ENCODE results near the gene KCNJ10.

Gene KCNJ10

GRCh38 chr1:160080381-160081100 lies 10.6 kb upstream of the KCNJ10 start:
- TF ChIP-seq POLR2AphosphoS5 (IDR thresholded peaks at IDR 0.05; ENCODE audit: low read depth, low read length) (no peak), POLR2A (IDR thresholded peaks at IDR 0.05; ENCODE audit: low read depth, low read length) (no peak), TAF1 (IDR thresholded peaks at IDR 0.05; ENCODE audit: borderline replicate concordance, low read depth, low read length) (no peak)
- FAIRE-seq: no peak
- DNase-seq (ENCODE audit: insufficient read length): no peak

DNA sequence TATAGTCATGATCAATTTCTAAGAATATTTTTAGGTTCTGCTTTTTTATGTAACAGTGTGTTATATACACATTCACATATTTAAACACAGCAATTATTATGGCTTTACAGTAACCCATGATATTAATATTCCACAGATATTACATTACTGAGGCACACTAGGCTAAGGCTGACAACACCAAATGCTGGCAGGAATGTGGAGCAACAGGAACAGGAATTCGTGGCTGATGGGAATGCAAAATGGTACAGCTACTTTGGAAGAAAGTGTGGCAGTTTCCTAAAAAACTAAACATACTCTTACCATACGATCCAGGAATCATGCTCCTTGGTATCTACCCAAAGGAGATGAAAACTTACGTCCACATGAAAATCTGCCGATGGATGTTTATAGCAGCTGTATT lies 9.5 kb upstream of the KCNJ10 start:
- DNase-seq (ENCODE audit: insufficient read length) (no peak), FAIRE-seq (no peak)
- TF ChIP-seq POLR2AphosphoS5 (IDR thresholded peaks at IDR 0.05; ENCODE audit: low read depth, low read length): no peak
- TF ChIP-seq POLR2A (IDR thresholded peaks at IDR 0.05; ENCODE audit: low read depth, low read length): no peak
- TF ChIP-seq TAF1 (IDR thresholded peaks at IDR 0.05; ENCODE audit: borderline replicate concordance, low read depth, low read length): no peak

- TF ChIP-seq POLR2A (IDR thresholded peaks at IDR 0.05; ENCODE audit: low read depth, low read length) (no peak), TAF1 (IDR thresholded peaks at IDR 0.05; ENCODE audit: borderline replicate concordance, low read depth, low read length) (no peak), POLR2AphosphoS5 (IDR thresholded peaks at IDR 0.05; ENCODE audit: low read depth, low read length) (no peak)
- FAIRE-seq: no peak
- DNase-seq (ENCODE audit: insufficient read length): peak; percentile 56
Observed at GRCh38 chr1:160078512-160079195, 8.7 kb upstream of the KCNJ10 start.

- FAIRE-seq: no peak
- no peak for TF ChIP-seq POLR2AphosphoS5 (IDR thresholded peaks at IDR 0.05; ENCODE audit: low read depth, low read length)
- no peak for TF ChIP-seq TAF1 (IDR thresholded peaks at IDR 0.05; ENCODE audit: borderline replicate concordance, low read depth, low read length)
- TF ChIP-seq POLR2A (IDR thresholded peaks at IDR 0.05; ENCODE audit: low read depth, low read length): no peak
- DNase-seq (ENCODE audit: insufficient read length): no peak
Observed at GRCh38 chr1:160077486-160077885, 7.5 kb upstream of the KCNJ10 start.

- no peak for TF ChIP-seq POLR2A (IDR thresholded peaks at IDR 0.05; ENCODE audit: low read depth, low read length)
- FAIRE-seq (no peak), DNase-seq (ENCODE audit: insufficient read length) (no peak)
Observed at GRCh38 chr1:160076295-160076694, 6.3 kb upstream of the KCNJ10 start.

DNA sequence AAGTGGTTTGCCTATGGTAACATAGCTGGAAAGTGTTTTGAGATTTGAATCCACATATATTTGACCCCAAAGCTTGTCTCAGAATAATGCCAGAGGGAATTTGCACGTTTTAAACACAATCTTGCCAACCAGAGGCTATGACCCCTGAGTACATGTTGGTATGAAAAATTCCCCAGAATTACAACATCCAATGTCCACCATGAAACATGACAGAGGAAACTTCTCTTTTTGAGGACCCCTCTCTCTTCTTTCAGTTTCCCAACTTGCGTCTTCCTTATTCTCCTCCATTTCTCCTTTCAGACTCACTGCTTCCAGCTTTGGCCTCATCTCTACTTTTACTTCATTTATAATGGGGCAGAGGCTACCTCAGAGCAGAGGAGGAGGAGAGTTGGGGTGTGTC lies 5.9 kb upstream of the KCNJ10 start:
- TF ChIP-seq POLR2A (IDR thresholded peaks at IDR 0.05; ENCODE audit: low read depth, low read length): no peak
- TF ChIP-seq TAF1 (IDR thresholded peaks at IDR 0.05; ENCODE audit: borderline replicate concordance, low read depth, low read length): no peak
- TF ChIP-seq POLR2AphosphoS5 (IDR thresholded peaks at IDR 0.05; ENCODE audit: low read depth, low read length): no peak
- DNase-seq (ENCODE audit: insufficient read length) (no peak), FAIRE-seq (no peak)

- no peak for FAIRE-seq
- no peak for DNase-seq (ENCODE audit: insufficient read length)
- TF ChIP-seq POLR2AphosphoS5 (IDR thresholded peaks at IDR 0.05; ENCODE audit: low read depth, low read length): no peak
- no peak for TF ChIP-seq POLR2A (IDR thresholded peaks at IDR 0.05; ENCODE audit: low read depth, low read length)
- TF ChIP-seq TAF1 (IDR thresholded peaks at IDR 0.05; ENCODE audit: borderline replicate concordance, low read depth, low read length): no peak
Observed at GRCh38 chr1:160074865-160075264, 4.9 kb upstream of the KCNJ10 start.

DNA sequence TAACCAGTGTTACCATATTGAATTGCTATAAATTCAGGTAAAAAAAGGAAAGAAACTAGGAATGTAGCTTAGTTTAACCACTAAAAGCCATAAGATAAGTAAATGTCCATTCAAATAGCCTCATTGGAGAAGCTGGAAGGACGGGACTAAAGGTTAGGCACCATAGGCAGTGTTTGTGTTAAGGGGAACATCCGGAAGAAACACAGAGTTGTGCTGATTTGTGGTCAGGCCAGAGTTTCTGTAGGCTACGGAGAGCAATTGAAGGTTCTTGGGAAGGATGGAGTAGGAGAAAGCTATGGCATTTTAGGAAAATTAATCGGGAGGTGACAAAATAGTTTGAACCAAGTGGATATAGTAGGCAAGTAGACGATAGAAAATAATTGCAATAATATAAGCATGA lies 1.3 kb upstream of the KCNJ10 start:
- no peak for FAIRE-seq
- TF ChIP-seq POLR2AphosphoS5 (IDR thresholded peaks at IDR 0.05; ENCODE audit: low read depth, low read length) (no peak), TAF1 (IDR thresholded peaks at IDR 0.05; ENCODE audit: borderline replicate concordance, low read depth, low read length) (no peak)
- DNase-seq (ENCODE audit: insufficient read length): no peak

- TF ChIP-seq TAF1 (IDR thresholded peaks at IDR 0.05; ENCODE audit: borderline replicate concordance, low read depth, low read length): no peak
- no peak for TF ChIP-seq POLR2A (IDR thresholded peaks at IDR 0.05; ENCODE audit: low read depth, low read length)
- no peak for TF ChIP-seq POLR2AphosphoS5 (IDR thresholded peaks at IDR 0.05; ENCODE audit: low read depth, low read length)
- DNase-seq (ENCODE audit: insufficient read length): peak; percentile 54
- no peak for FAIRE-seq
Observed at GRCh38 chr1:160070243-160071163, 543 bp upstream of the KCNJ10 start.

GRCh38 chr1:160068225-160068624 lies 1.7 kb downstream of the KCNJ10 start:
- FAIRE-seq (no peak), DNase-seq (ENCODE audit: insufficient read length) (no peak)
- TF ChIP-seq POLR2A (IDR thresholded peaks at IDR 0.05; ENCODE audit: low read depth, low read length): no peak
- no peak for TF ChIP-seq TAF1 (IDR thresholded peaks at IDR 0.05; ENCODE audit: borderline replicate concordance, low read depth, low read length)
- no peak for TF ChIP-seq POLR2AphosphoS5 (IDR thresholded peaks at IDR 0.05; ENCODE audit: low read depth, low read length)
